Mesodermal cell (in vitro differentiated cells): ENCODE results near the gene RPL22.
"Not testable (repeated sequence)": the region's sequence is repeated elsewhere in the genome, so short reads cannot be mapped to it uniquely, and the experiment has no call there.

Experiments used
- H3K27ac ChIP-seq: 2 replicates; pipeline ENCODE4 v1.7.0; 2013; ENCODE audit warnings: mild to moderate bottlenecking, low read depth, low read length, moderate library complexity; ENCODE audit not compliant: severe bottlenecking
- H3K36me3 ChIP-seq: 2 replicates; pipeline ENCODE4 v1.7.1; 2013; ENCODE audit warnings: mild to moderate bottlenecking, low read length, moderate library complexity; ENCODE audit not compliant: control insufficient read depth, insufficient read depth
- H3K4me1 ChIP-seq: one replicate; pipeline ENCODE4 v1.7.1; 2013; ENCODE audit warnings: mild to moderate bottlenecking, low read length; ENCODE audit not compliant: insufficient read depth, control insufficient read depth, poor library complexity, severe bottlenecking
- H3K4me3 ChIP-seq: 2 replicates; pipeline ENCODE4 v1.7.0; 2013; ENCODE audit warnings: low read length, control low read depth, mild to moderate bottlenecking; ENCODE audit not compliant: insufficient read depth, poor library complexity, severe bottlenecking; ENCODE audit errors: extremely low read depth
- H3K9me3 ChIP-seq: 2 replicates; pipeline ENCODE4 v1.7.1; 2013; ENCODE audit warnings: mild to moderate bottlenecking, low read length, moderate library complexity; ENCODE audit not compliant: control insufficient read depth
- WGBS, 2 experiments: methylation state at CpG; one replicate each; pipeline ENCODE4 v1.1.5; 2013; ENCODE audit warnings: missing lambda C conversion rate in 2 of 2; ENCODE audit not compliant: insufficient coverage in 2 of 2; 5-methylcytosine and 5-hydroxymethylcytosine counted together

RPL22 gene

GRCh38 chr1:6225651-6226050 is 26.3 kb upstream of the RPL22 start:
- H3K36me3 ChIP-seq, result peaks cover 89% of the 10 kb centered on the region
- H3K27ac ChIP-seq, result no peak overlapping the region
- H3K4me3 ChIP-seq, result no peak overlapping the region
- 91 to 97% methylated on average over 5 to 8 of the region's 8 CpGs for WGBS, 2 experiments
- H3K4me1 ChIP-seq, result no peaks in the 10 kb centered on the region
- H3K9me3 ChIP-seq, result no peaks in the 10 kb centered on the region

GRCh38 chr1:6224718-6225117 is 25.3 kb upstream of the RPL22 start:
- Histone ChIP-seq H3K4me1 (no peaks in the 10 kb centered on the region), H3K27ac (no peak overlapping the region), H3K9me3 (no peaks in the 10 kb centered on the region), H3K4me3 (no peak overlapping the region), H3K36me3 (peaks cover 80% of the 10 kb centered on the region)
- 94 to 97% methylated on average over 15 of the region's 15 CpGs for WGBS, 2 experiments

GRCh38 chr1:6223617-6224016 is 24.2 kb upstream of the RPL22 start:
- WGBS, 2 experiments, result 93 to 99% methylated on average over 9 to 11 of the region's 13 CpGs
- H3K4me3 ChIP-seq, result no peak overlapping the region
- no peaks in the 10 kb centered on the region for H3K4me1 ChIP-seq
- H3K36me3 ChIP-seq, result peaks cover 69% of the 10 kb centered on the region
- H3K9me3 ChIP-seq, result no peaks in the 10 kb centered on the region
- no peak overlapping the region for H3K27ac ChIP-seq

GRCh38 chr1:6222636-6223035 is 23.2 kb upstream of the RPL22 start:
- Histone ChIP-seq H3K4me3 (no peak overlapping the region), H3K9me3 (no peaks in the 10 kb centered on the region), H3K27ac (no peak overlapping the region), H3K4me1 (no peaks in the 10 kb centered on the region), H3K36me3 (peaks cover 66% of the 10 kb centered on the region)
- 94 to 100% methylated on average over 2 to 4 of the region's 6 CpGs for WGBS, 2 experiments

- 93 to 99% methylated on average over 11 to 12 of the region's 12 CpGs for WGBS, 2 experiments
Measured at GRCh38 chr1:6221210-6221784, 21.9 kb upstream of the RPL22 start.

GRCh38 chr1:6220236-6220635 is 20.8 kb upstream of the RPL22 start:
- H3K4me1 ChIP-seq, result no peaks in the 10 kb centered on the region
- WGBS, 2 experiments, result 93 to 94% methylated on average over 8 of the region's 8 CpGs
- no peak overlapping the region for H3K4me3 ChIP-seq
- H3K27ac ChIP-seq, result no peak overlapping the region
- H3K9me3 ChIP-seq, result no peaks in the 10 kb centered on the region
- peaks cover 45% of the 10 kb centered on the region for H3K36me3 ChIP-seq

More at GRCh38 chr1:6221210-6221784, 21.9 kb upstream of the RPL22 start:
- H3K9me3 ChIP-seq, result no peaks in the 10 kb centered on the region
- H3K27ac ChIP-seq, result no peak overlapping the region
- H3K4me3 ChIP-seq, result no peak overlapping the region
- H3K36me3 ChIP-seq, result peaks cover 54% of the 10 kb centered on the region
- no peaks in the 10 kb centered on the region for H3K4me1 ChIP-seq

GRCh38 chr1:6219641-6220040 is 20.2 kb upstream of the RPL22 start:
- WGBS, 2 experiments, result 94 to 96% methylated on average over 6 to 7 of the region's 11 CpGs
- H3K36me3 ChIP-seq, result peaks cover 39% of the 10 kb centered on the region
- H3K9me3 ChIP-seq, H3K27ac ChIP-seq, H3K4me1 ChIP-seq, H3K4me3 ChIP-seq: not testable (repeated sequence)

- Histone ChIP-seq H3K4me1 (no peaks in the 10 kb centered on the region), H3K36me3 (peaks cover 28% of the 10 kb centered on the region), H3K4me3 (no peak overlapping the region), H3K9me3 (no peaks in the 10 kb centered on the region), H3K27ac (no peak overlapping the region)
- WGBS, 2 experiments, result 92 to 97% methylated on average over 16 of the region's 16 CpGs
Measured at GRCh38 chr1:6218375-6219164, 19.2 kb upstream of the RPL22 start.

- Histone ChIP-seq H3K27ac (no peak overlapping the region), H3K4me1 (no peaks in the 10 kb centered on the region), H3K9me3 (no peaks in the 10 kb centered on the region), H3K36me3 (no peaks in the 10 kb centered on the region), H3K4me3 (no peak overlapping the region)
- WGBS, 2 experiments, result 96% methylated on average over 9 to 14 of the region's 20 CpGs
Measured at GRCh38 chr1:6212193-6212959, 13.0 kb upstream of the RPL22 start.

- Histone ChIP-seq H3K27ac (no peak overlapping the region), H3K9me3 (no peaks in the 10 kb centered on the region), H3K4me3 (no peak overlapping the region), H3K36me3 (no peaks in the 10 kb centered on the region), H3K4me1 (peaks cover 5% of the 10 kb centered on the region)
- 92 to 95% methylated on average over 7 to 10 of the region's 16 CpGs for WGBS, 2 experiments
Measured at GRCh38 chr1:6211731-6212130, 12.3 kb upstream of the RPL22 start.
